ENCODE data around the gene MUC2.
"Not testable (repeated sequence)": the region's sequence is repeated elsewhere in the genome, so short reads cannot be mapped to it uniquely, and the experiment has no call there.

Gene MUC2

DNA sequence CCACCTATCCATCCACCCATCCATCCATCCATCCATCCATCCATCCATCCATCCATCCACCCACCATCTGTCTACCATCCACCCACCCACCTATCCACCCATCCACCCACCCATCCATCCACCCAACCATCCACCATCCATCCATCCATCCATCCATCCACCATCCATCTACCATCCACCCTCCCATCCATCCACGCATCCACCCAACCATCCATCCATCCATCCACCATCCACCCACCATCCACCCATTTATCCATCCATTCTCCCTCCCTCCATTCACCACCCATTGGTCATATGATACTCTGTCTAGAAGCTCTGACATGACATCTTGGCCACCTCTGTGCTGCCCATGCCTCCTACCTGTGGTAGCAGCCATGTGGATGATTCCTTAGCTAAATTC lies 31.7 kb downstream of the MUC2 start:
- no peak for DNase-seq (ENCODE audit: low read depth in 2 of 2)

DNA sequence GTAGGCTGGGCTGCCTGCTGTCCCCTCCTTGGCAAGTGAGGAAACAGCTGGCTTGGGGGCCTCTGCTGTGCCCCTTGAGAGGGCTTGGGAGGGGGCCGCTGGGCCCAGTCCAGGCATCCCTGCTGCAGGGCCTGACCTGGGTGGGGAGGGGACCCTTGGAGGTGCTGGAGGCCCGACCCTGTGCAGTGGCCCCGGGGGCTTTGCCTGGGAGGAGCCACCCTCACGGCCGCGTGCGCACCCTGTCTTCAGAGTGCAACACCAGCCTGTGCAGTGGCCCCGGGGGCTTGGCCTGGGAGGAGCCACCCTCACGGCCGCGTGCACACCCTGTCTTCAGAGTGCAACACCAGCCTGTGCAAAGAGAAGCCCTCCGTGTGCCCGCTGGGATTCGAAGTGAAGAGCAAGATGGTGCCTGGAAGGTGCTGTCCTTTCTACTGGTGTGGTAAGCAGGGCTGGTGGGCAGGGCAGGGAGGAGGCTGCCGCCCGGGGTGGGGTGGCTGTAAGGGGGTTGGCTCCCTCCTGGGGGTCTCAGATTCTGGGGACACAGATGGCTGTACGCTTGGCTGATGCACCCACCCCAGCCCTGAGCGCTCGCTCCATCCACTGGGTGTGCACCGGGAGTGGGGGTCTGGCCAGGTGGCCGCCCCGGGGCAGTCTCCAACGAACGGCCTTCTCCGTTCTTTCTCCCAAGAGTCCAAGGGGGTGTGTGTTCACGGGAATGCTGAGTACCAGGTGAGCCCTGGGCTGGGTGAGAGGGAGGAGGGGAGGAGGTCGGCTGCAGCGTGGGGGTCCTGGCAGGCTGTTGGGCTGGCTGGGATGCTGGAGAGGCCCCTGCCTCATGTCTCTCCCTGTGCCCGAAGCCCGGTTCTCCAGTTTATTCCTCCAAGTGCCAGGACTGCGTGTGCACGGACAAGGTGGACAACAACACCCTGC lies 32.9 kb downstream of the MUC2 start:
- no peak for DNase-seq (ENCODE audit: low read depth in 2 of 2)

DNA sequence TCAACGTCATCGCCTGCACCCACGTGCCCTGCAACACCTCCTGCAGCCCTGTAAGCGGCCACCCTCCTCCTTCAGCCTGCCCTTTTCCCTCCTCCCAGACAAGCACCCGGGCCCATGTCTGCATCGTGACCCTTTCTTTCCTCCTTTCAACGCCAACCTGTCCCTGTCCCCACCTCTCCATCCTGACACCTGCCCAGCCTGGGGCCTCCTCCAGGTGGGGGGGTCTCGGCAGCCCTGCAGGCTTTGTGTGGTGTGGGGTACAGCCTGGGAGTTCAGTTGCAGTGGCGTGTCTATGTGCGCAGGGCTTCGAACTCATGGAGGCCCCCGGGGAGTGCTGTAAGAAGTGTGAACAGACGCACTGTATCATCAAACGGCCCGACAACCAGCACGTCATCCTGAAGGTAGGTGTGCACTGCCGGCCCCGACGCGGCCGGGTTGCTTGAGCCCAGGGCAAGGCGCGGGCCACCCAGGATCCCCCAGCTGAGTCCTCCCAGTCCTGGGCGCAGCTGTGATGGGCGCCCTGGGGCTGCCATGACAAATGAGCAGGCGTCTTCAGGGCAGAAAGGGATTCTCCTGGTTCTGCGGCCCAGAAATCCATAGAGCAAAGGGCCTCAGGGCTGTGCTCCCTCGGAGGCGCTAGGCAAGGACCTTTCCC lies 33.7 kb downstream of the MUC2 start:
- DNase-seq (ENCODE audit: low read depth in 2 of 2), result no peak

- DNase-seq (ENCODE audit: low read depth in 2 of 2), result no peak
These were observed 34.6 kb downstream of the MUC2 start for GRCh38 chr11:1109101-1109917.

DNA sequence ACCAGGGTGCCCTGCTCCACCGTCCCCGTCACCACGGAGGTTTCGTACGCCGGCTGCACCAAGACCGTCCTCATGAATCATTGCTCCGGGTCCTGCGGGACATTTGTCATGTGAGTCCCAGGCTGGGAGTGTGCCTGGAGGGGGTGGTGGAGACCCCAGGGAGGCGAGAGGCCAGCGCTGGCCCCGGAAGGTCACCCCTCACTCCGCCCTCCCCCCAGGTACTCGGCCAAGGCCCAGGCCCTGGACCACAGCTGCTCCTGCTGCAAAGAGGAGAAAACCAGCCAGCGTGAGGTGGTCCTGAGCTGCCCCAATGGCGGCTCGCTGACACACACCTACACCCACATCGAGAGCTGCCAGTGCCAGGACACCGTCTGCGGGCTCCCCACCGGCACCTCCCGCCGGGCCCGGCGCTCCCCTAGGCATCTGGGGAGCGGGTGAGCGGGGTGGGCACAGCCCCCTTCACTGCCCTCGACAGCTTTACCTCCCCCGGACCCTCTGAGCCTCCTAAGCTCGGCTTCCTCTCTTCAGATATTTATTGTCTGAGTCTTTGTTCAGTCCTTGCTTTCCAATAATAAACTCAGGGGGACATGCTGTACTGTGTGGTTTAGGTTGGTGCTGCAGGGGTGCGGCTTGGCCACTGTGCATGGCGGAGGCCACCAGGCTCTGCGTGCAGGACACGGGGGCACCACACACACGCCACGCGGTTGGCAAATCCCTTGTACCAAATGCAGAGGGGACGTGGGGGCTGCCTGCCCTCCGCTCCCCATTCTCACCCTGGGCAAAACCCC lies 35.4 kb downstream of the MUC2 start:
- DNase-seq (ENCODE audit: low read depth in 2 of 2), result no peak

DNA sequence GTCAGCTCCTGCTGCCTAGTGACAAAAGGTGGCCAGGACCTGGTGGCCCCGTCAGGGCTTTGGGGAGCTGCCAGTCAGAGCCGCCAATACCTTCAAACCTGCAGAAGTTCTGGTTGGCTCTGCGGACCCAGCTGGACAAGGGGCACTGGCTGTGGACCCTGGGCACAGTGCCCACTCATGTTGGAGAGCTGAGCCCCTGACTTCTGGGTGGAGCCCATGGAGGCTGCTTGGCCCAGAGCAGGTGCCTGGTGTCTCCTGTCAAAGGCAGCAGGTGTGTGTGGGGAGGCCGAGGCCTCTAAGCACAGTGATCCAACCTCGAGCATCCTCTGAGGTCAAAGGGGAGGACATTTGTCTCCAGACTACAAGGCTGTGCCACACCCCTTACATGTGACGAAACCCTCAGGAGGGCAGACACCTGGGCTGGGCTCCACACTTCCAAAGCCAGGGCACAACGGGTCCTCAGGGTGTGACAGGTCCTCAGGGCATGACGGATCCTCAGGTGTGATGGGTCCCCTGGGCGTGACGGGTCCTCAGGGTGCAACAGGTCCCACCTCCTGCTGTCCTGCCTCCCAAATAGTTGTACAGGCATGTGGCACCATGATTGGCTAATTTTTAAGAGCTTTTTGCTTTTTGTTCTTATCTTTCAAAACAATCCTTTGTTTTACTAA lies 37.0 kb downstream of the MUC2 start:
- no peak for DNase-seq (ENCODE audit: low read depth in 2 of 2)

GRCh38 chr11:1112351-1113191 lies 37.9 kb downstream of the MUC2 start:
- DNase-seq (ENCODE audit: low read depth in 2 of 2), result no peak

DNA sequence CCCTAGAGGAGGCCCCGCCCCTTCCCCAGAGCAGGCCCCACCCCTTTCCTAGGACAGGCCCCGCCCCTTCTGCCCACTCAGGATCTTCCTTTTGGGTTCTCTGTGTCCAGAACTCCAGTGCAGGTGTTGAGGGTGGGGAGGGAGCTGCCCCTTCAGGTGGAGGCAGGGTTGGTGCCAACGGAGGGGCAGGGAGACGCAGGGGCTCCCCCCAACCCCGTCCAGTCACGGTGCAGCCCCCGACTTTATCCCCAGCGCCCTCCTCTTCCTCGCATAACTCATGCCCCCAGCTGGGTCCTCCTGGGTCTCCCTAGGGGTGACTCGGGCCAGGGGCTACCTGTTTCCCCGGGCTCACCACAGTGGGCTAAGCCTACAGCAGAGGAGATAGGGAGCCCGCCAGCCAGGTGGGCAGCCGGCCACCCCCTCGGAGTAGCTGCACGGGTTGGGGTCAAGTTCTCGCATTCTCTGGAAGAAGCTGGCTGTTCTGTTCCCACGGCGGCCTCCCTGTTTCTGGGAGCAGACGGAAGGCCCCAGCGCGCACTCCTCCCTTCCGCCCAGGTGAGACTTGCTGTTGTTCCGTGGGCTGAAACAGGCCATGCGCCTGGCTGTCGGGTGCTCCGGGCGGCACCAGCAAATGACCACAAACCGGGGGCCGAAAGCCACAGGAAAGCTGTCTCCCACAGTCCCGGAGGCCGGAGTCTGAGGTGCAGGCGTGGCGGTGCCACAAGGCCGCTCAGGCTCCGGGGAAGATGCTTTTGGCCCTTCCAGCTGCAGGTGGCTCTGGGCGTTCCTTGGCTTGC lies 38.9 kb downstream of the MUC2 start:
- no peak for DNase-seq (ENCODE audit: low read depth in 2 of 2)

DNA sequence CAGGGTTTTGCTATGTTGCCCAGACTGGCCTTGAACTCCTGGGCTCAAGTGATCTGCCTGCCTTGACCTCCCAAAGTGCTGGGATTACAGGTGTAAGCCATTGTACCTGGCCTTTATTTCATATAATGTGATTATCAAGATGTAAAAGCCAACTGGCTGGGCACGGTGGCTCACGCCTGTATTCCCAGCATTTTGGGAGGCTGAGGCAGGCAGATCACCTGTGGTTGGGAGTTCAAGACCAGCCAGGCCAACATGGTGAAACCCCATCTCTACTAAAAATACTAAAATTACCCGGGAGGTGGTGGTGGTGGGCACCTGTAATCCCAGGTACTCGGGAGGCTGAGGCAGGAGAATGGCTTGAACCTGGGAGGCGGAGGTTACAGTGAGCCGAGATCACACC lies 40.6 kb downstream of the MUC2 start:
- DNase-seq (ENCODE audit: low read depth in 2 of 2), result not testable (repeated sequence)

DNA sequence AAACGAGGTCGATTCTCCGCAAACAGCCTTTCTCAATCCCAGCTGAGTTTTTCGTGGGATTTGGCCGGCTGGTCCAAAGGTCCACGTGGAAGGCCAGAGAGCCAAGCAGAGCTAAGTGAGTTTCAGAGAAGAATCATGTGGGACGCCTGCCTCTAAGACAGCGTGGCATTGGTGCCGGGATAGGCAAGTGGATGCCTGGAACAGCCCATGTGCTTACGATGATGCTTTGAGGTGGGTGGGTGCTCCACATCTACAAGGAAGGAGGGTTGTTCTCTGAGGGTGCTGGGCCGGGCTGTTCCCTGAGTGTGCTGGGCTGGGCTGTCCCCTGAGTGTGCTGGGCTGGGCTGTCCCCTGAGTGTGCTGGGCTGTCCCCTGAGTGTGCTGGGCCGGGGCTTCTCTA lies 41.4 kb downstream of the MUC2 start:
- DNase-seq (ENCODE audit: low read depth in 2 of 2), result no peak

DNA sequence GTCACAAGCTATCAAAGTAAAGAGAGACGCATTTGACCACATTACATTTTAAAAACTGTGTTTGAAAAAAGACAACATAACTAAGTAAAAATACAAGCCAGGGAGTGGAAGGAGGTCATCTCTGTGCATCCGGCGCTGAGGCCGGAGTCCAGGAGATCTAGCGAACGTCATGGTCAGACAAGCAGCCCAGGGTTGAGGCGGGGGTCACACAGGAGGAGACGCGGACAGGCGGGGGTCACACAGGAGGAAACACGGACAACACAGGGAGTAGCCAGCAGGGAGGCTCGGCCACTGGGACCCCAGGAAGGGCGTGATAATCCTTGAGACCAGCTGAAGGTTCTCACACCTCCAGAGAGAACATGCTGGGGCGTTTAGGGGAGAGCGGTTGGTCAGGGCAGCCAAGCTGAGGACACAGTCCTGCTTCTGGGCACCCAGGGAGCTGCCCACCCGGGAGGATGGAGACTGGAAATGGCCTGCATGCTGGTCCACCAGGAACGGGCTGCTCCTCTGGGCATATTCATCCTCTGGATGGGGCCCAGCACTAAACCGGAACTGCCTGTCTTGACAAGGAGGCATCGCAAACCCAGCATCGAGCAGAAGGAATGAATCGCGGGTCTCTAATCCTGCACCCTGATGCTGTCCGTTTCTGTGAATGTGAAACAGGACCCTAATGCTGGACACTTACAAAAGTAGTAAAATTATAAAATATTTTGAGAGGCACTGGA lies 42.2 kb downstream of the MUC2 start:
- DNase-seq (ENCODE audit: low read depth in 2 of 2), result no peak

DNA sequence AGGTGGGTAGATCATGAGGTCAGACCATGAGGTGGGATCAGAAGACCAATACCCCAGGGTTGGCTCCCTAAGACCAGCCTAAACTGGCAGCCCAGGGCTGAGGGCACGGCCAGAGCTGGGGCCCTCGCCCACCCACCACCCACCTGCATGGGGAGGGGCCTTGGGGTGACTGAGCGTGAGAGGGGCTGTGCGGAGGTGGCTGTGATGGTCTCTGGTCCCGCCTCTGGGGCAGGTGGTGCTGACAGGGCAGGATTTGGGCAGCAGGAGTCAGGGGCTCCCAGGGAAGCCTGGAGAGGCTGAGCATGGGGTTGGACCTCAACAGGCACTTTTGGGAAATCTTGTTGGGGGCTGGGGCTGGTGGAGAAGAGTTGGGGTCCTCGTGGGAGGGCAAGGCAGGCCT lies 43.3 kb downstream of the MUC2 start:
- no peak for DNase-seq (ENCODE audit: low read depth in 2 of 2)

DNA sequence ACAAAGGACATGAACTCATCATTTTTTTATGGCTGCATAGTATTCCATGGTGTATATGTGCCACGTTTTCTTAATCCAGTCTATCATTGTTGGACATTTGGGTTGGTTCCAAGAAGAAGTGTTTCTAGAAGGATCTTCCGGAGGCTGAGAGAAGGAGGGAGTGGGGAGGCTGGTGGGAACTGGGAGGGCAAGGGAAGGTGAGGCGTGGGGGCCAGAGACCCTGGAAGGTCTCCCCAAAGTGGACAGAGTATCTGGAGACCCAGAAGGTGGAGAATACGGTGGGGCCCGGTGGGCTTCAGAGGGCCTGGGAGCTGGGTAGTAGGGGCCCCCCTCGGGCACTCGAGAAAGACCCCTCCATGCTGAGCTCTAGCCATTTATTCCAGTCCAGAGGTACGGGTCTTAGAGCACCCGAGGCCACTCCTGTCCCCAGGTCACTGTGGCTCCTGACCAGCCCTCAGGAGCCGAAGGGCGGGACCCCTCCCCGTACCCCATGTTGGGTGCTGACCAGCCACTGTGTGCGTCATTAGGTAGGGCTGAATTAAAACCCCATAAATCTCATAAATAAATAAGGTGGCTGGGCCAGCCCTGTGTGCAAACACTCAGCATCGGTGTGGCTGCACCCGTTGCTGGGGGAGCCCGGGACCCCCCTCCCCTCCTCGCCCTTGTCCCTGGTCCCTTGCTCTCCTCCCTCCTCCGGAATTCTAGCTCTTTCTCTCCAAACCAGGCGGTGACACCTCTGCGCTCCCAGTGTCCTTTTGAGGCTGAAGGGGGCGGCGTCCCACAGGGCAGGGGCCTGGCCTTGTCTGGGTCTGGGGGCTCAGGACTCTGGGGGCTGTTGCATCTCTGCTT lies 44.3 kb downstream of the MUC2 start:
- no peak for DNase-seq (ENCODE audit: low read depth in 2 of 2)

- no peak for DNase-seq (ENCODE audit: low read depth in 2 of 2)
These were observed 45.0 kb downstream of the MUC2 start for GRCh38 chr11:1119604-1120146.

DNA sequence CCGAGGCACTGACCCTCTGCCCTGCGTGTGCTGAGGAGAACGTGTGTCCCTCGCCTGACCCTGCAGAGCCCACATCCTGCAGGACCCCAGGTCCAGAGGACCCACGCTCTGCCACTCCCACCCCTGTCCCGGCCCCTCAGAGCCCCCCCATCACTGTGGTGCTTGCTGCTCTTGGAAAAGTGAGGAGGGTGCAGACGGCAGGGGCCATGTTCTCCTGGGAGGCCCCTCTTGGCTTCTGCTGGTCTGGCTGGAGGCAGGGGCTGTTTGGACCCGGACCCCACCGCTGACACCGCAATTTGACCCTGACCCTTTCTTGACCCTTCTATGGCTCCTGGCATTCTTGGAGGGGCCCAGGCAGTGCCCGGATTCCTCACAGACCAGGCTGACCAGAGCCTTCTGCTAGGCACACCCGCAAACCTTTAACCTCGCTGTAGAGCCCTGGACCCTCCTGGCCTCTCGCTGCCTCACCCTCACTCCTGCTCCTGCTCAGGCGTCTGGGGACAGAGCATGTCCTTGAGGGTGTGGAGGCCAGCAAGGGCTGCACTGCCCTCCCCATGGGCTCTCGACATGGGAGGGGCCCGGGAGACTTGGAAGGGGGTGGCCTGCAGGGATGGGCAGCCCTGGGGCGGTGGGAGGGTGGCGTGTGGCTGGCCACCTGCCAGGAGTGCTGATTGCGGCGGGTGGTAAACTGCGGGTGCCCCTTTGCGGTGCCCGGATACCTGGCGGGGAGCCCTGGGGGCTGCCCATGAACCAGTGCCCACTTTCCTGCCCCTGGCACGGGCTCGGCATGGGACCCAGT lies 46.1 kb downstream of the MUC2 start:
- DNase-seq (ENCODE audit: low read depth in 2 of 2), result no peak

- no peak for DNase-seq (ENCODE audit: low read depth in 2 of 2)
These were observed 46.7 kb downstream of the MUC2 start for GRCh38 chr11:1121331-1121812.
